Measurements from ENCODE around the gene NRSN2.
"Not testable (repeated sequence)": the region's sequence is repeated elsewhere in the genome, so short reads cannot be mapped to it uniquely, and the experiment has no call there.

GRCh38 chr20:336040-336439, 10.9 kb upstream of the NRSN2 start:
- TF ChIP-seq POLR2A (IDR thresholded peaks at IDR 0.05; ENCODE audit: low read depth, low read length); CTCF (conservative IDR thresholded peaks at IDR 0.05; ENCODE audit: low read depth, low read length); RCOR1 (IDR thresholded peaks at IDR 0.05; ENCODE audit: insufficient replicate concordance, low read length); NFE2L2 (IDR thresholded peaks at IDR 0.05; ENCODE audit: low read depth, low read length); ELK1 (IDR thresholded peaks at IDR 0.05; ENCODE audit: borderline replicate concordance, low read depth, low read length): not testable (repeated sequence)

Data from IMR-90 (cell line).